Testis (tissue), 2 donors: ENCODE measurements around the gene ARL10.

Experiments used
- POLR2A ChIP-seq: fragments of 450-650 bp; IDR thresholded peaks from one replicate; pipeline ENCODE4 v1.6.1; 2017; ENCODE audit warnings: antibody characterized with exemption, mild to moderate bottlenecking, moderate library complexity
- TF ChIP-seq, protein P1 (sequence below), 3 experiments: fragments of 450-650 bp in 2 of 3; fragments of 200-600 bp in 1 of 3; sonication (generic) in 1 of 3; IDR thresholded peaks; one replicate each; pipeline ENCODE4 v1.5.1; 2016 to 2019; ENCODE audit warnings: antibody characterized with exemption in 3 of 3, mild to moderate bottlenecking in 2 of 3, moderate library complexity in 1 of 3

DNA sequence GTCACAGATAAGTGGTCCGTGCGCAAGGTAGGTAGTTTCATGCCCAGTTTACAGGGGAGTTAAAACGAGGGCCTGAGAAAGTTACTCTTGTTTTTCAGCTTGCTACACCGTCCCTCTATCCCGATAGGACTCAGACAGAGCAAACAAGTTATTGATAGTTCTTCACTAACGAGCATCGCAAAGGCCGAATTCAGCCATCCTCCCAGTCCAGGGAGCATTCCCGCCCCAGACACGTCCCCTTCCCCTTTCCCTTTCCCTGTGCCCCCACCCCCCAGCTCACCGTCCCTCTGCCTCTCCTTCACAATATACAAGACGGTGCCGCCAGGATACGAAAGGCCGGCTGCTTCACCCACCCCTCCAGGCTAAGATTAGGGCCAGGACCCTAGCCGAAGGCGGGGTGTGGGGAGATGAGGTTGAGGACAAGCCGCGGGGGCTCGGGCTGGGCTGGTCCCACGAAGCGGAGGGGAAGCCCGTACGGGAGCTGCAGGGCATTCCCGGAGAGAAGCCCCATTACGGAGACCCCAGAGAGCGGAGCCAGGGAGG lies 4.3 kb upstream of the ARL10 start:
- TF ChIP-seq, protein P1, sequence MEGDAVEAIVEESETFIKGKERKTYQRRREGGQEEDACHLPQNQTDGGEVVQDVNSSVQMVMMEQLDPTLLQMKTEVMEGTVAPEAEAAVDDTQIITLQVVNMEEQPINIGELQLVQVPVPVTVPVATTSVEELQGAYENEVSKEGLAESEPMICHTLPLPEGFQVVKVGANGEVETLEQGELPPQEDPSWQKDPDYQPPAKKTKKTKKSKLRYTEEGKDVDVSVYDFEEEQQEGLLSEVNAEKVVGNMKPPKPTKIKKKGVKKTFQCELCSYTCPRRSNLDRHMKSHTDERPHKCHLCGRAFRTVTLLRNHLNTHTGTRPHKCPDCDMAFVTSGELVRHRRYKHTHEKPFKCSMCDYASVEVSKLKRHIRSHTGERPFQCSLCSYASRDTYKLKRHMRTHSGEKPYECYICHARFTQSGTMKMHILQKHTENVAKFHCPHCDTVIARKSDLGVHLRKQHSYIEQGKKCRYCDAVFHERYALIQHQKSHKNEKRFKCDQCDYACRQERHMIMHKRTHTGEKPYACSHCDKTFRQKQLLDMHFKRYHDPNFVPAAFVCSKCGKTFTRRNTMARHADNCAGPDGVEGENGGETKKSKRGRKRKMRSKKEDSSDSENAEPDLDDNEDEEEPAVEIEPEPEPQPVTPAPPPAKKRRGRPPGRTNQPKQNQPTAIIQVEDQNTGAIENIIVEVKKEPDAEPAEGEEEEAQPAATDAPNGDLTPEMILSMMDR (IDR thresholded peaks at IDR 0.05): no peak
- no peak for TF ChIP-seq POLR2A
